Measurements from ENCODE around the gene HGF. TPM values are rescaled to one million over a fixed set of nuclear protein-coding genes. Genes with fewer than 3 reads are reported as not detected.

The HGF gene
- total and polyA plus RNA-seq, 2 of the 13 experiments (the other 11 are each of a cell fraction or from before 2014, with no cell fraction given) = not detected

- Histone ChIP-seq H3K27me3 (ENCODE audit: control insufficient read depth in 1 of 2, insufficient read depth in 2 of 2, low read length in 2 of 2) (no peaks in the 10 kb centered on the region), H3K79me2 (ENCODE audit: insufficient read depth, low read length) (no peaks in the 10 kb centered on the region), H3K9me3 (ENCODE audit: low read length) (no peaks in the 10 kb centered on the region), H3K4me2 (ENCODE audit: low read depth, low read length) (no peak overlapping the region), H3K36me3 (replicated peaks in 1 of 2; ENCODE audit: control insufficient read depth in 1 of 2, insufficient read depth in 2 of 2, low read length in 2 of 2) (no peaks in the 10 kb centered on the region), H3K4me3 (replicated peaks in 1 of 3; ENCODE audit: insufficient read depth in 1 of 3, low read depth in 2 of 3, low read length in 3 of 3) (no peak overlapping the region), H4K20me1 (ENCODE audit: insufficient read depth, low read length) (no peaks in the 10 kb centered on the region), H3K27ac (ENCODE audit: extremely low read length, insufficient read depth, low read length) (no peak overlapping the region), H3K4me1 (ENCODE audit: insufficient read depth, low read length) (no peaks in the 10 kb centered on the region), H2AFZ (ENCODE audit: low read length) (no peak overlapping the region), H3K9ac (ENCODE audit: insufficient read depth, low read depth, low read length) (no peak overlapping the region)
- intact Hi-C loops (cut with micrococcal nuclease; ENCODE audit: unreplicated experiment) (no loop called here), in situ Hi-C loops (cut with HindIII; ENCODE audit: extremely low pct_ligation_motif_present, low pct_unique_long_range_greater_than_20kb) (no loop called here)
- 21% methylated on average over 3 of the region's 3 CpGs for WGBS (ENCODE audit: low lambda C conversion rate)
- no TSS peak for BruUV-seq (replicated peaks)
- TF ChIP-seq, protein P1, sequence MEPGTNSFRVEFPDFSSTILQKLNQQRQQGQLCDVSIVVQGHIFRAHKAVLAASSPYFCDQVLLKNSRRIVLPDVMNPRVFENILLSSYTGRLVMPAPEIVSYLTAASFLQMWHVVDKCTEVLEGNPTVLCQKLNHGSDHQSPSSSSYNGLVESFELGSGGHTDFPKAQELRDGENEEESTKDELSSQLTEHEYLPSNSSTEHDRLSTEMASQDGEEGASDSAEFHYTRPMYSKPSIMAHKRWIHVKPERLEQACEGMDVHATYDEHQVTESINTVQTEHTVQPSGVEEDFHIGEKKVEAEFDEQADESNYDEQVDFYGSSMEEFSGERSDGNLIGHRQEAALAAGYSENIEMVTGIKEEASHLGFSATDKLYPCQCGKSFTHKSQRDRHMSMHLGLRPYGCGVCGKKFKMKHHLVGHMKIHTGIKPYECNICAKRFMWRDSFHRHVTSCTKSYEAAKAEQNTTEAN (CRISPR knock-in tag; conservative IDR thresholded peaks at IDR 0.05) = no peak
- TF ChIP-seq, protein P2, sequence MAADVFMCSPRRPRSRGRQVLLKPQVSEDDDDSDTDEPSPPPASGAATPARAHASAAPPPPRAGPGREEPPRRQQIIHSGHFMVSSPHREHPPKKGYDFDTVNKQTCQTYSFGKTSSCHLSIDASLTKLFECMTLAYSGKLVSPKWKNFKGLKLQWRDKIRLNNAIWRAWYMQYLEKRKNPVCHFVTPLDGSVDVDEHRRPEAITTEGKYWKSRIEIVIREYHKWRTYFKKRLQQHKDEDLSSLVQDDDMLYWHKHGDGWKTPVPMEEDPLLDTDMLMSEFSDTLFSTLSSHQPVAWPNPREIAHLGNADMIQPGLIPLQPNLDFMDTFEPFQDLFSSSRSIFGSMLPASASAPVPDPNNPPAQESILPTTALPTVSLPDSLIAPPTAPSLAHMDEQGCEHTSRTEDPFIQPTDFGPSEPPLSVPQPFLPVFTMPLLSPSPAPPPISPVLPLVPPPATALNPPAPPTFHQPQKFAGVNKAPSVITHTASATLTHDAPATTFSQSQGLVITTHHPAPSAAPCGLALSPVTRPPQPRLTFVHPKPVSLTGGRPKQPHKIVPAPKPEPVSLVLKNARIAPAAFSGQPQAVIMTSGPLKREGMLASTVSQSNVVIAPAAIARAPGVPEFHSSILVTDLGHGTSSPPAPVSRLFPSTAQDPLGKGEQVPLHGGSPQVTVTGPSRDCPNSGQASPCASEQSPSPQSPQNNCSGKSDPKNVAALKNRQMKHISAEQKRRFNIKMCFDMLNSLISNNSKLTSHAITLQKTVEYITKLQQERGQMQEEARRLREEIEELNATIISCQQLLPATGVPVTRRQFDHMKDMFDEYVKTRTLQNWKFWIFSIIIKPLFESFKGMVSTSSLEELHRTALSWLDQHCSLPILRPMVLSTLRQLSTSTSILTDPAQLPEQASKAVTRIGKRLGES (CRISPR knock-in tag; IDR thresholded peaks at IDR 0.05; ENCODE audit: borderline replicate concordance) = no peak
- POLR2A ChIA-PET = no interaction called here
- CTCF ChIA-PET (ENCODE audit: low intra/inter-chr PET ratio, low total read pairs) = no interaction called here
- DNase-seq (ENCODE audit: low spot score) (no peak), ATAC-seq (no peak), FAIRE-seq (no peak)
Measured at GRCh38 chr7:81676105-81676811, 93.6 kb downstream of the HGF start.

DNA sequence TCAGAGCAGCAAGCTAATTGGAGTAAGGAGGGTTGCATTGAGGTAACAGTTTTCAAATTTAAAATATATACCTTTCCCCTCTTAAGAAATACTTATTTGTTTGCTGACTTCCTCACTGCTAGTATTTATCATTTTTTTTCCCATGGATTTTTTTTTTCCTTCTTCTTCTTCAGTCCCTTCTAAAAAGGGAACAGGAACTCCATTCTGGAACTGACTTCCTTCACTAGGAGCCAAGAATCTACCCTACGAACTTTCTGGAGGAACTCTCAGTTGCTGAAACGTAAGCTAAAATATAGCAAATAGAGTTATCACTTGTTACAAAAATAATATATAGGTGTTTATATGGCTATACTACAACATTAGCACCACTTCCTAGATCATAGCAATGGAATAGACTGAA, 95.4 kb downstream of the HGF start:
- CTCF ChIA-PET (ENCODE audit: low intra/inter-chr PET ratio, low total read pairs) = no interaction called here
- H3K4me2 ChIP-seq (ENCODE audit: low read depth, low read length) = no peak overlapping the region
- H2AFZ ChIP-seq (ENCODE audit: low read length) = no peak overlapping the region
- H3K27ac ChIP-seq (ENCODE audit: extremely low read length, insufficient read depth, low read length) = no peak overlapping the region
- H3K4me1 ChIP-seq (ENCODE audit: insufficient read depth, low read length) = no peaks in the 10 kb centered on the region
- intact Hi-C loops (cut with micrococcal nuclease; ENCODE audit: unreplicated experiment) = no loop called here
- no peaks in the 10 kb centered on the region for H4K20me1 ChIP-seq (ENCODE audit: insufficient read depth, low read length)
- H3K4me3 ChIP-seq (replicated peaks in 1 of 3; ENCODE audit: insufficient read depth in 1 of 3, low read depth in 2 of 3, low read length in 3 of 3) = no peak overlapping the region
- BruUV-seq (replicated peaks) = no TSS peak
- no peaks in the 10 kb centered on the region for H3K27me3 ChIP-seq (ENCODE audit: control insufficient read depth in 1 of 2, insufficient read depth in 2 of 2, low read length in 2 of 2)
- H3K36me3 ChIP-seq (replicated peaks in 1 of 2; ENCODE audit: control insufficient read depth in 1 of 2, insufficient read depth in 2 of 2, low read length in 2 of 2) = no peaks in the 10 kb centered on the region
- no peaks in the 10 kb centered on the region for H3K9me3 ChIP-seq (ENCODE audit: low read length)
- H3K9ac ChIP-seq (ENCODE audit: insufficient read depth, low read depth, low read length) = no peak overlapping the region
- in situ Hi-C loops (cut with HindIII; ENCODE audit: extremely low pct_ligation_motif_present, low pct_unique_long_range_greater_than_20kb) = no loop called here
- H3K79me2 ChIP-seq (ENCODE audit: insufficient read depth, low read length) = no peaks in the 10 kb centered on the region
- ATAC-seq = no peak
- 2% methylated on average over 2 of the region's 2 CpGs for WGBS (ENCODE audit: low lambda C conversion rate)
- no peak for DNase-seq (ENCODE audit: low spot score)
- no peak for FAIRE-seq
- POLR2A ChIA-PET = no interaction called here
- TF ChIP-seq ZNF274 (CRISPR knock-in tag; IDR thresholded peaks at IDR 0.05) (no peak), ZFP37 (CRISPR knock-in tag; IDR thresholded peaks at IDR 0.05; ENCODE audit: borderline replicate concordance) (no peak), ZNF44 (CRISPR knock-in tag; IDR thresholded peaks at IDR 0.05) (no peak), ATRX (CRISPR knock-in tag; IDR thresholded peaks at IDR 0.05; ENCODE audit: borderline replicate concordance) (no peak), BORCS8-MEF2B (CRISPR knock-in tag; IDR thresholded peaks at IDR 0.05) (no peak), SRF (IDR thresholded peaks at IDR 0.05; ENCODE audit: low read depth, low read length) (no peak), ZSCAN22 (CRISPR knock-in tag; IDR thresholded peaks at IDR 0.05) (no peak)
- TF ChIP-seq, protein P3, sequence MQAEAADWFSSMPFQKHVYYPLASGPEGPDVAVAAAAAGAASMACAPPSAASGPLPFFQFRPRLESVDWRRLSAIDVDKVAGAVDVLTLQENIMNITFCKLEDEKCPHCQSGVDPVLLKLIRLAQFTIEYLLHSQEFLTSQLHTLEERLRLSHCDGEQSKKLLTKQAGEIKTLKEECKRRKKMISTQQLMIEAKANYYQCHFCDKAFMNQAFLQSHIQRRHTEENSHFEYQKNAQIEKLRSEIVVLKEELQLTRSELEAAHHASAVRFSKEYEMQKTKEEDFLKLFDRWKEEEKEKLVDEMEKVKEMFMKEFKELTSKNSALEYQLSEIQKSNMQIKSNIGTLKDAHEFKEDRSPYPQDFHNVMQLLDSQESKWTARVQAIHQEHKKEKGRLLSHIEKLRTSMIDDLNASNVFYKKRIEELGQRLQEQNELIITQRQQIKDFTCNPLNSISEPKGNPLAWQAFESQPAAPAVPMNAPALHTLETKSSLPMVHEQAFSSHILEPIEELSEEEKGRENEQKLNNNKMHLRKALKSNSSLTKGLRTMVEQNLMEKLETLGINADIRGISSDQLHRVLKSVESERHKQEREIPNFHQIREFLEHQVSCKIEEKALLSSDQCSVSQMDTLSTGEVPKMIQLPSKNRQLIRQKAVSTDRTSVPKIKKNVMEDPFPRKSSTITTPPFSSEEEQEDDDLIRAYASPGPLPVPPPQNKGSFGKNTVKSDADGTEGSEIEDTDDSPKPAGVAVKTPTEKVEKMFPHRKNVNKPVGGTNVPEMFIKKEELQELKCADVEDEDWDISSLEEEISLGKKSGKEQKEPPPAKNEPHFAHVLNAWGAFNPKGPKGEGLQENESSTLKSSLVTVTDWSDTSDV (CRISPR knock-in tag; IDR thresholded peaks at IDR 0.05) = no peak

Measured in HepG2 (cell line).